Measurements from ENCODE around the gene FMN2.

FMN2 gene

GRCh38 chr1:240091614-240092300 is at the start of gene FMN2:
Gene FMN2, plus strand, starts transcription at chr1:240091883. Its CDS starts 227 bp downstream, at chr1:240092110.
- no peak for TF ChIP-seq CTCF (IDR thresholded peaks at IDR 0.05)
- no peaks in the 10 kb centered on the region for H3K9me3 Mint-ChIP-seq
- H3K4me3 Mint-ChIP-seq, result peak within 1 kb of the TSS; percentile 84
- peaks cover 81% of the 10 kb centered on the region for H3K27me3 Mint-ChIP-seq (ENCODE audit: low read depth, poor library complexity)
- peak; percentile 81 for DNase-seq
- no peak within 1 kb of the TSS for H3K27ac Mint-ChIP-seq
- H3K4me1 Mint-ChIP-seq, result peaks cover 12% of the 10 kb centered on the region
- H3K36me3 Mint-ChIP-seq (ENCODE audit: low read depth), result no peaks in the 10 kb centered on the region

- Mint-ChIP-seq H3K36me3 (ENCODE audit: low read depth) (no peaks in the 10 kb centered on the region), H3K27me3 (ENCODE audit: low read depth, poor library complexity) (peaks cover 3% of the 10 kb centered on the region)
Measured at GRCh38 chr1:240044620-240045019, 47.1 kb upstream of the FMN2 start.

GRCh38 chr1:240046000-240046399 is 45.7 kb upstream of the FMN2 start:
- TF ChIP-seq CTCF (IDR thresholded peaks at IDR 0.05), result no peak
- no peak overlapping the region for H3K4me3 Mint-ChIP-seq

More at GRCh38 chr1:240044620-240045019, 47.1 kb upstream of the FMN2 start:
- DNase-seq, result no peak
- Mint-ChIP-seq H3K4me3 (no peak overlapping the region), H3K4me1 (peaks cover 5% of the 10 kb centered on the region), H3K9me3 (no peaks in the 10 kb centered on the region), H3K27ac (no peak overlapping the region)
- TF ChIP-seq CTCF (IDR thresholded peaks at IDR 0.05), result no peak

DNA sequence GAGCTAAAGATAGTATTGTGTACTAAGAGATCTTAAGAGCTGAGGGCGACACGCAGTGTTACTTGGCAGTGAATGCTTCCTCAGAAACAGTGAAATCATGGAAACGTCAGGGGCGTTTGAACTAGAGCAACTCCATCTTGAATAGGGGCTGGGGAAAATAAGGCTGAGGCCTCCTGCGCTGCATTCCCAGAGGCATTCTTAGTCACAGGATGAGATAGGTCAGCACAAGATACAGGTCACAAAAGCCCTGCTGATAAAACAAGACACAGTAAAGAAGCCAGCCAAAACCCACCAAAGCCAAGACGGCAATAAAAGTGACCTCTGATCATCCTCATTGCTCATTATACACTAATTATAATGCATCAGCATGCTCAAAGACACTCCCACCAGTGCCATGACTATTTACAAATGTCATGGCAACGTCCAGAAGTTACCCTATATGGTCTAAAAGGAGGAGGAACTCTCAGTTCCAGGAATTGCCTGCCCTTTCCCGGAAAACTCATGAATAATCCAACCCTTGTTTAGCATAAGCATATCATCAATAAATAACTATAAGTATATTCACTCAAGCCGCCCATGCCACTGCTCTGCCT is 37.5 kb upstream of the FMN2 start:
- DNase-seq, result no peak
- Mint-ChIP-seq H3K27me3 (ENCODE audit: low read depth, poor library complexity) (peaks cover 4% of the 10 kb centered on the region), H3K27ac (no peak overlapping the region), H3K9me3 (no peaks in the 10 kb centered on the region), H3K36me3 (ENCODE audit: low read depth) (no peaks in the 10 kb centered on the region), H3K4me3 (no peak overlapping the region), H3K4me1 (no peaks in the 10 kb centered on the region)
- no peak for TF ChIP-seq CTCF (IDR thresholded peaks at IDR 0.05)

More at GRCh38 chr1:240046000-240046399, 45.7 kb upstream of the FMN2 start:
- Mint-ChIP-seq H3K36me3 (ENCODE audit: low read depth) (no peaks in the 10 kb centered on the region), H3K27me3 (ENCODE audit: low read depth, poor library complexity) (peaks cover 3% of the 10 kb centered on the region), H3K27ac (no peak overlapping the region), H3K9me3 (no peaks in the 10 kb centered on the region), H3K4me1 (peaks cover 5% of the 10 kb centered on the region)
- no peak for DNase-seq

DNA sequence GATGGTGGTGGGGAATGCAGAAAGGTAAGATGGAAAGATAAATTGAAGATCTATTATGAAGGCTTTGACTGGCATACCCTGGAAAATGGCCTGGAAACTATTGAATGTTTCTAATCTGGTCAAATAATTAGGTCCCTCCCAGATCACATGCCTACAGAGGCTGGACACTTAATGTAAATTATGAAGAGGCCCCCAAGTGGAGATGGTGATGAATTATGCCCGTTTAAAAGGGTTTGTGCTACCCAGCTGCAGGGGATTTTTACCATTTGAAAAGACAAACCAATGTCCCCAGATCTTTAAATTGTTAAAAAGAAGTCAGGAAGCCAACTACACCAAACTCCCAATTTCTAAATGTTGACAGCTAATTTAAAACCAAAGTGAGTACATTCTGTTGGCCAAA is 35.7 kb upstream of the FMN2 start:
- TF ChIP-seq CTCF (IDR thresholded peaks at IDR 0.05), result no peak
- Mint-ChIP-seq H3K27me3 (ENCODE audit: low read depth, poor library complexity) (peaks cover 4% of the 10 kb centered on the region), H3K4me3 (no peak overlapping the region), H3K4me1 (no peaks in the 10 kb centered on the region), H3K36me3 (ENCODE audit: low read depth) (no peaks in the 10 kb centered on the region), H3K9me3 (no peaks in the 10 kb centered on the region), H3K27ac (no peak overlapping the region)
- no peak for DNase-seq

GRCh38 chr1:240056350-240056749 is 35.3 kb upstream of the FMN2 start:
- no peaks in the 10 kb centered on the region for H3K9me3 Mint-ChIP-seq
- no peak overlapping the region for H3K27ac Mint-ChIP-seq
- H3K27me3 Mint-ChIP-seq (ENCODE audit: low read depth, poor library complexity), result peaks cover 4% of the 10 kb centered on the region
- no peak overlapping the region for H3K4me3 Mint-ChIP-seq
- no peaks in the 10 kb centered on the region for H3K36me3 Mint-ChIP-seq (ENCODE audit: low read depth)
- DNase-seq, result no peak
- TF ChIP-seq CTCF (IDR thresholded peaks at IDR 0.05), result no peak
- no peaks in the 10 kb centered on the region for H3K4me1 Mint-ChIP-seq

Measured in nephron progenitor cell (in vitro differentiated cells).